Neural cell (in vitro differentiated cells): ENCODE measurements around the gene ECHDC3. TPM values are rescaled to one million over a fixed set of nuclear protein-coding genes. Genes with fewer than 3 reads are reported as not detected.

Source experiments
- H2AFZ ChIP-seq: fragments of 200-600, 300-800 bp; sonication (generic), shearing (Covaris generic); 2 replicates; pipeline ENCODE4 v1.6.0; 2014; ENCODE audit warnings: low read depth, mild to moderate bottlenecking, antibody characterized with exemption, low read length, moderate library complexity
- H3F3A ChIP-seq: fragments of 200-600 bp; shearing (Covaris generic); 2 replicates; pipeline ENCODE4 v1.6.1; 2016; ENCODE audit warnings: mild to moderate bottlenecking, moderate library complexity, mixed read lengths, antibody characterized with exemption, low read length; ENCODE audit not compliant: insufficient read depth, poor library complexity, severe bottlenecking
- H3K27ac ChIP-seq: fragments of 200-600, 300-800 bp; sonication (generic), shearing (Covaris generic); 2 replicates; pipeline ENCODE4 v1.5.1; 2014; ENCODE audit warnings: mild to moderate bottlenecking, low read length, moderate library complexity
- H3K27me3 ChIP-seq: fragments of 300-800, 200-600 bp; sonication (generic), shearing (Covaris generic); 2 replicates; pipeline ENCODE4 v1.6.0; 2014; ENCODE audit warnings: mild to moderate bottlenecking, low read depth, low read length, moderate library complexity; ENCODE audit not compliant: insufficient read depth
- H3K36me3 ChIP-seq: fragments of 300-800, 200-600 bp; sonication (generic), shearing (Covaris generic); 2 replicates; pipeline ENCODE4 v1.5.1; 2014; ENCODE audit warnings: mild to moderate bottlenecking, antibody characterized with exemption, low read length, moderate library complexity; ENCODE audit not compliant: insufficient read depth
- H3K4me2 ChIP-seq: fragments of 300-800, 200-600 bp; sonication (generic), shearing (Covaris generic); 2 replicates; pipeline ENCODE4 v1.6.0; 2014; ENCODE audit warnings: mild to moderate bottlenecking, low read length
- H3K4me3 ChIP-seq: fragments of 300-800, 200-600 bp; sonication (generic), shearing (Covaris generic); 2 replicates; pipeline ENCODE4 v1.5.1; 2014; ENCODE audit warnings: mild to moderate bottlenecking, low read length, moderate library complexity
- H3K79me2 ChIP-seq: fragments of 200-600 bp; shearing (Covaris generic); replicated peaks from 2 replicates; pipeline ENCODE4 v1.6.0; 2014; ENCODE audit warnings: mild to moderate bottlenecking, low read length, moderate library complexity; ENCODE audit not compliant: insufficient read depth
- H3K9ac ChIP-seq: fragments of 300-800, 200-600 bp; sonication (generic), shearing (Covaris generic); 2 replicates; pipeline ENCODE4 v1.6.1; 2016; ENCODE audit warnings: mild to moderate bottlenecking, low read length, mixed read lengths
- H3K9me2 ChIP-seq: fragments of 200-600 bp; shearing (Covaris generic); 2 replicates; pipeline ENCODE4 v1.6.1; 2016; ENCODE audit warnings: mild to moderate bottlenecking, low read length, mixed read lengths; ENCODE audit not compliant: insufficient read depth
- H3K9me3 ChIP-seq: fragments of 200-600, 300-800 bp; sonication (generic), shearing (Covaris generic); 2 replicates; pipeline ENCODE4 v1.6.1; 2016; ENCODE audit warnings: mild to moderate bottlenecking, mixed run types, low read length, moderate library complexity, mixed read lengths
- H4K20me1 ChIP-seq: fragments of 200-600 bp; shearing (Covaris generic); 2 replicates; pipeline ENCODE4 v1.6.1; 2016; ENCODE audit warnings: mild to moderate bottlenecking, mixed run types; ENCODE audit not compliant: insufficient read depth
- CTCF ChIP-seq: fragments of 450-650 bp; IDR thresholded peaks from 2 replicates; pipeline ENCODE4 v1.5.1; 2014; ENCODE audit warnings: antibody characterized with exemption, mild to moderate bottlenecking, moderate library complexity; ENCODE audit not compliant: poor library complexity, severe bottlenecking
- EP300 ChIP-seq: fragments of 450-650 bp; conservative IDR thresholded peaks from 2 replicates; pipeline ENCODE4 v1.6.1; 2014; ENCODE audit warnings: antibody characterized with exemption, mild to moderate bottlenecking, moderate library complexity; ENCODE audit not compliant: poor library complexity, severe bottlenecking
- EZH2 ChIP-seq: fragments of 200-600, 300-800 bp; shearing (Covaris generic), sonication (generic); IDR thresholded peaks from 2 replicates; pipeline ENCODE4 v1.6.1; 2014; ENCODE audit warnings: antibody characterized with exemption, low read length, borderline replicate concordance, mild to moderate bottlenecking; ENCODE audit not compliant: insufficient read depth, poor library complexity, severe bottlenecking
- MXI1 ChIP-seq: fragments of 450-650 bp; conservative IDR thresholded peaks from 2 replicates; pipeline ENCODE4 v1.6.1; 2014; ENCODE audit warnings: antibody characterized with exemption, mild to moderate bottlenecking; ENCODE audit not compliant: poor library complexity, severe bottlenecking
- POLR2AphosphoS5 ChIP-seq: IDR thresholded peaks from 2 replicates; pipeline ENCODE4 v1.6.1; 2012
- RAD21 ChIP-seq: fragments of 450-650 bp; conservative IDR thresholded peaks from 2 replicates; pipeline ENCODE4 v1.6.1; 2014; ENCODE audit warnings: antibody characterized with exemption, mild to moderate bottlenecking, moderate library complexity
- REST ChIP-seq: IDR thresholded peaks from 2 replicates; pipeline ENCODE4 v1.6.1; 2012; ENCODE audit warnings: borderline replicate concordance
- SMC3 ChIP-seq: fragments of 450-650 bp; conservative IDR thresholded peaks from 2 replicates; pipeline ENCODE4 v1.6.1; 2014; ENCODE audit warnings: antibody characterized with exemption, mild to moderate bottlenecking, moderate library complexity; ENCODE audit not compliant: poor library complexity
- TAF1 ChIP-seq: IDR thresholded peaks from 2 replicates; pipeline ENCODE4 v1.6.1; 2012; ENCODE audit warnings: low read depth
- polyA plus RNA-seq: library from polyadenylated mRNA; depleted of rRNA; stranded (reverse); fragments of >200 nt; gene quantifications from 2 replicates; pipeline ENCODE4 v1.2.3, GENCODE V29; 2014

Gene ECHDC3
- polyA plus RNA-seq, 1 donor from 2014 or later, result not detected

- H3K79me2 ChIP-seq, result no peaks in the 10 kb centered on the region
- H3K27ac ChIP-seq, result no peak overlapping the region
- H2AFZ ChIP-seq, result no peak overlapping the region
- no peaks in the 10 kb centered on the region for H3F3A ChIP-seq
- H3K36me3 ChIP-seq, result no peaks in the 10 kb centered on the region
- no peak overlapping the region for H3K4me2 ChIP-seq
- H3K9me3 ChIP-seq, result no peaks in the 10 kb centered on the region
- H4K20me1 ChIP-seq, result no peaks in the 10 kb centered on the region
- no peak overlapping the region for H3K9ac ChIP-seq
- H3K27me3 ChIP-seq, result no peaks in the 10 kb centered on the region
- H3K4me3 ChIP-seq, result no peak overlapping the region
- no peaks in the 10 kb centered on the region for H3K9me2 ChIP-seq
- TF ChIP-seq MXI1 (no peak), CTCF (no peak), SMC3 (no peak), RAD21 (no peak), POLR2AphosphoS5 (no peak), EP300 (no peak), REST (no peak), TAF1 (no peak), EZH2 (no peak)
Measured at GRCh38 chr10:11716686-11717085, 25.5 kb upstream of the ECHDC3 start.

GRCh38 chr10:11719496-11720259, 22.5 kb upstream of the ECHDC3 start:
- no peak overlapping the region for H3K4me2 ChIP-seq
- no peaks in the 10 kb centered on the region for H3K27me3 ChIP-seq
- no peak overlapping the region for H3K4me3 ChIP-seq
- no peaks in the 10 kb centered on the region for H4K20me1 ChIP-seq
- H2AFZ ChIP-seq, result no peak overlapping the region
- no peaks in the 10 kb centered on the region for H3K9me3 ChIP-seq
- TF ChIP-seq TAF1, result no peak
- no peak for TF ChIP-seq EZH2
- TF ChIP-seq CTCF, result no peak
- no peak for TF ChIP-seq EP300
- no peak for TF ChIP-seq POLR2AphosphoS5
- TF ChIP-seq REST, result no peak
- no peak for TF ChIP-seq SMC3
- TF ChIP-seq MXI1, result no peak
- no peak for TF ChIP-seq RAD21
- H3K9me2 ChIP-seq, result no peaks in the 10 kb centered on the region
- H3K9ac ChIP-seq, result no peak overlapping the region
- H3K36me3 ChIP-seq, result no peaks in the 10 kb centered on the region
- H3F3A ChIP-seq, result no peaks in the 10 kb centered on the region
- no peak overlapping the region for H3K27ac ChIP-seq
- no peaks in the 10 kb centered on the region for H3K79me2 ChIP-seq
